IPS-18c (cell line): ENCODE data around the gene FAM114A1.
"Not testable (repeated sequence)": the region's sequence is repeated elsewhere in the genome, so short reads cannot be mapped to it uniquely, and the experiment has no call there.

Source experiments
- H3K4me3 ChIP-seq: 2 replicates; pipeline ENCODE4 v1.7.0; 2013; ENCODE audit warnings: low read depth, mild to moderate bottlenecking, low read length, moderate library complexity; ENCODE audit not compliant: insufficient read depth
- H3K9me3 ChIP-seq: one replicate; pipeline ENCODE4 v1.6.1; 2013; ENCODE audit warnings: mild to moderate bottlenecking, low read length, moderate library complexity; ENCODE audit not compliant: control insufficient read depth, insufficient read depth

FAM114A1 gene

GRCh38 chr4:38968668-38969067 is 101.1 kb downstream of the FAM114A1 start:
- no peaks in the 10 kb centered on the region for H3K9me3 ChIP-seq
- H3K4me3 ChIP-seq = no peak overlapping the region

- no peaks in the 10 kb centered on the region for H3K9me3 ChIP-seq
- no peak overlapping the region for H3K4me3 ChIP-seq
Observed at GRCh38 chr4:38976308-38976707, 108.7 kb downstream of the FAM114A1 start.

- Histone ChIP-seq H3K4me3 (no peak overlapping the region), H3K9me3 (no peaks in the 10 kb centered on the region)
Observed at GRCh38 chr4:38979081-38979480, 111.5 kb downstream of the FAM114A1 start.

- Histone ChIP-seq H3K9me3 (no peaks in the 10 kb centered on the region), H3K4me3 (no peak overlapping the region)
Observed at GRCh38 chr4:38979511-38980230, 112.1 kb downstream of the FAM114A1 start.

- H3K4me3 ChIP-seq = no peak overlapping the region
- no peaks in the 10 kb centered on the region for H3K9me3 ChIP-seq
Observed at GRCh38 chr4:38980903-38981676, 113.5 kb downstream of the FAM114A1 start.

- no peak overlapping the region for H3K4me3 ChIP-seq
Observed at GRCh38 chr4:38982361-38983095, 114.9 kb downstream of the FAM114A1 start.

GRCh38 chr4:38983291-38983690 is 115.7 kb downstream of the FAM114A1 start:
- Histone ChIP-seq H3K9me3 (no peaks in the 10 kb centered on the region), H3K4me3 (no peak overlapping the region)

More at GRCh38 chr4:38982361-38983095, 114.9 kb downstream of the FAM114A1 start:
- no peaks in the 10 kb centered on the region for H3K9me3 ChIP-seq

GRCh38 chr4:38983787-38984598 is 116.4 kb downstream of the FAM114A1 start:
- H3K9me3 ChIP-seq = no peaks in the 10 kb centered on the region
- no peak overlapping the region for H3K4me3 ChIP-seq

- H3K4me3 ChIP-seq = no peak overlapping the region
- H3K9me3 ChIP-seq = no peaks in the 10 kb centered on the region
Observed at GRCh38 chr4:38985410-38986100, 117.9 kb downstream of the FAM114A1 start.

GRCh38 chr4:38987491-38987890 is 119.9 kb downstream of the FAM114A1 start:
- H3K9me3 ChIP-seq = no peaks in the 10 kb centered on the region
- no peak overlapping the region for H3K4me3 ChIP-seq

GRCh38 chr4:38988353-38988752 is 120.7 kb downstream of the FAM114A1 start:
- H3K4me3 ChIP-seq, H3K9me3 ChIP-seq: not testable (repeated sequence)

- H3K4me3 ChIP-seq = no peak overlapping the region
- H3K9me3 ChIP-seq = no peaks in the 10 kb centered on the region
Observed at GRCh38 chr4:38989487-38989886, 121.9 kb downstream of the FAM114A1 start.

- Histone ChIP-seq H3K4me3 (no peak overlapping the region), H3K9me3 (no peaks in the 10 kb centered on the region)
Observed at GRCh38 chr4:38990241-38990640, 122.6 kb downstream of the FAM114A1 start.

- H3K4me3 ChIP-seq = no peak overlapping the region
Observed at GRCh38 chr4:38993683-38994082, 126.1 kb downstream of the FAM114A1 start.

GRCh38 chr4:38994135-38994534 is 126.5 kb downstream of the FAM114A1 start:
- Histone ChIP-seq H3K4me3 (no peak overlapping the region), H3K9me3 (no peaks in the 10 kb centered on the region)

More at GRCh38 chr4:38993683-38994082, 126.1 kb downstream of the FAM114A1 start:
- H3K9me3 ChIP-seq = no peaks in the 10 kb centered on the region
